GM21737 (cell line): Measurements from ENCODE around the gene OR8H3.
"Not testable (repeated sequence)": the region's sequence is repeated elsewhere in the genome, so short reads cannot be mapped to it uniquely, and the experiment has no call there.

Source experiments
- ATAC-seq: cut with Tn5 transposase; IDR thresholded peaks from one replicate; pipeline ENCODE4 v1.9.1; 2021; ENCODE audit warnings: mild to moderate bottlenecking, moderate library complexity; ENCODE audit not compliant: unreplicated experiment

OR8H3 gene

GRCh38 chr11:56122073-56122472 lies at the start of gene OR8H3:
OR8H3 (plus strand) TSS chr11:56122373; CDS start chr11:56122373, 0 bp downstream.
- ATAC-seq = no peak

GRCh38 chr11:56089697-56090096 lies 32.5 kb upstream of the OR8H3 start:
- ATAC-seq = no peak

- no peak for ATAC-seq
Measured at GRCh38 chr11:56093008-56093407, 29.2 kb upstream of the OR8H3 start, which contains the start of gene OR8I2. OR8I2 (plus strand) TSS chr11:56093308; CDS start chr11:56093308, 0 bp downstream.

- no peak for ATAC-seq
Measured at GRCh38 chr11:56103210-56103737, 18.9 kb upstream of the OR8H3 start, which contains the start of gene OR8H2. OR8H2 (plus strand) TSS chr11:56103687; CDS start chr11:56105043, 1,356 bp downstream.

GRCh38 chr11:56140151-56140661 lies 18.0 kb downstream of the OR8H3 start, which contains the start of gene OR8J3:
OR8J3 (minus strand) TSS chr11:56140201; CDS start chr11:56137718, 2,483 bp downstream.
- ATAC-seq = no peak

- not testable (repeated sequence) for ATAC-seq
Measured at GRCh38 chr11:56143681-56144080, 21.5 kb downstream of the OR8H3 start.

GRCh38 chr11:56151376-56151775 lies 29.2 kb downstream of the OR8H3 start:
- no peak for ATAC-seq

- no peak for ATAC-seq
Measured at GRCh38 chr11:56152333-56152732, 30.2 kb downstream of the OR8H3 start.

GRCh38 chr11:56160217-56160616 lies 38.0 kb downstream of the OR8H3 start, which contains the start of gene OR8K5:
OR8K5 (minus strand) TSS chr11:56160317; CDS start chr11:56160317, 0 bp downstream.
- no peak for ATAC-seq

- no peak for ATAC-seq
Measured at GRCh38 chr11:56163804-56164203, 41.6 kb downstream of the OR8H3 start.

- no peak for ATAC-seq
Measured at GRCh38 chr11:56172256-56172830, 50.2 kb downstream of the OR8H3 start.
